RWPE1 (cell line): ENCODE measurements around the gene ADORA2A.

Experiments
- CTCF ChIA-PET: fragments of 350-600 bp; sonication (Branson Sonifier 250); formaldehyde crosslinking; extraction: SDS; loops from one replicate; lab custom pipeline; 2021; lab: Yijun Ruan, JAX
- POLR2A ChIA-PET: fragments of 400-600 bp; formaldehyde crosslinking; extraction: SDS; loops from one replicate; lab custom pipeline; 2020; ENCODE audit warnings: antibody characterized with exemption; ENCODE audit not compliant: low non-redundant PET; lab: Yijun Ruan, JAX
- DNase-seq: peaks from one replicate; pipeline ENCODE4 v3.0.0; 2012; ENCODE audit warnings: low spot score
- H3K27ac ChIP-seq: fragments of 450-650 bp; 2 replicates; pipeline ENCODE4 v1.5.1; 2017
- TF ChIP-seq, protein P1 (sequence below): fragments of 450-650 bp; conservative IDR thresholded peaks from 2 replicates; pipeline ENCODE4 v1.5.1; 2017; ENCODE audit warnings: low read depth, mild to moderate bottlenecking

Gene ADORA2A

DNA sequence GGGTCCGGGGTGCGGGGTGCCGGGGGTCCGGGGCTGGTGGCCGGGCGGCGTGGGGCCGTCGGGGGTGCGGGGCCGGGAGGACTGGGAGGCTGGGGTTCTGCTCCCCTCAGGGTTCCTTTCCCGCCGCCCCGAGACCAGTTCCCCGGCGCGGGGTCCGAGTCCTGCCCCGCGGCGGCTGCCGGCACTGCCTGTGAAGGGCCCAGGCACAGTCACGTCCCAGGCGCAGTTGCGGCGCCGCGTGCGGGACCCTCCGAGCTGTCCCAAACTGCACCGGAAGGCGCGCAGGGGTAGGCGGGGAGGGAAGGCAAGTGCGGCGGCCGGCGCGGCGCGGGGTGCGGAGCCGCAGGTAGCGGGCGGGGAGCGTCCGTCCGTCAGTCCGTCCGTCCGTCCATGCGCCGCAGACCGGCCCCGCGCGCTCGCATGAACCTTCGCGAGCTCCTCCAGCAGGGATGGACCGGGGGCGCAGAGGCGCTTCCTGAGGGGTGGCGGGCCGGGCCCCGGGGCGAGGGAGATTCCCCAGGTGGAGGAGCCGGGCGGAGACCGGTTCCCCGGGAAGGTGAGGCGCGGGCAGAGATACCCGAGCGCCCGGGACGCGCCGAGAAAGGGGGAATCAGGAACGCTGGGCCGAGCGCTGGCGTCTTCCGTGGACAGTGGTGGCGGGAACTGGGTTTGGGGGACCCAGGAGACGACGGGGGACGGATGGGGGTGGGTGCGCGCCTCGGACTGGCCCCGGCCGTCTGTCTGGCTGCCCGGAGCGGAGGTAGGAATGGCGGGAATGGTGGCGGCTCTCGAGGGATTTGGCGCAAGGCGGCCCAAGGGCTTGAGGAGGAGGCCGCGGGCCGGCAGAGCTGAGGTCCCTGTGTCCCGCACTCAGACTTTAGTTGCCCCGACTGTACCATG is 3.1 kb upstream of the ADORA2A start:
- TF ChIP-seq, protein P1, sequence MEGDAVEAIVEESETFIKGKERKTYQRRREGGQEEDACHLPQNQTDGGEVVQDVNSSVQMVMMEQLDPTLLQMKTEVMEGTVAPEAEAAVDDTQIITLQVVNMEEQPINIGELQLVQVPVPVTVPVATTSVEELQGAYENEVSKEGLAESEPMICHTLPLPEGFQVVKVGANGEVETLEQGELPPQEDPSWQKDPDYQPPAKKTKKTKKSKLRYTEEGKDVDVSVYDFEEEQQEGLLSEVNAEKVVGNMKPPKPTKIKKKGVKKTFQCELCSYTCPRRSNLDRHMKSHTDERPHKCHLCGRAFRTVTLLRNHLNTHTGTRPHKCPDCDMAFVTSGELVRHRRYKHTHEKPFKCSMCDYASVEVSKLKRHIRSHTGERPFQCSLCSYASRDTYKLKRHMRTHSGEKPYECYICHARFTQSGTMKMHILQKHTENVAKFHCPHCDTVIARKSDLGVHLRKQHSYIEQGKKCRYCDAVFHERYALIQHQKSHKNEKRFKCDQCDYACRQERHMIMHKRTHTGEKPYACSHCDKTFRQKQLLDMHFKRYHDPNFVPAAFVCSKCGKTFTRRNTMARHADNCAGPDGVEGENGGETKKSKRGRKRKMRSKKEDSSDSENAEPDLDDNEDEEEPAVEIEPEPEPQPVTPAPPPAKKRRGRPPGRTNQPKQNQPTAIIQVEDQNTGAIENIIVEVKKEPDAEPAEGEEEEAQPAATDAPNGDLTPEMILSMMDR = peak; percentile 28
- DNase-seq = no peak
- CTCF ChIA-PET = interaction anchor here (0.6 to 1.2 kb wide), 8 partner anchors 8 to 145 kb away, joined by 3 to 7 read pairs (median 4); no protein-coding TSS in a partner anchor
- POLR2A ChIA-PET = no interaction called here
- no peak overlapping the region for H3K27ac ChIP-seq

DNA sequence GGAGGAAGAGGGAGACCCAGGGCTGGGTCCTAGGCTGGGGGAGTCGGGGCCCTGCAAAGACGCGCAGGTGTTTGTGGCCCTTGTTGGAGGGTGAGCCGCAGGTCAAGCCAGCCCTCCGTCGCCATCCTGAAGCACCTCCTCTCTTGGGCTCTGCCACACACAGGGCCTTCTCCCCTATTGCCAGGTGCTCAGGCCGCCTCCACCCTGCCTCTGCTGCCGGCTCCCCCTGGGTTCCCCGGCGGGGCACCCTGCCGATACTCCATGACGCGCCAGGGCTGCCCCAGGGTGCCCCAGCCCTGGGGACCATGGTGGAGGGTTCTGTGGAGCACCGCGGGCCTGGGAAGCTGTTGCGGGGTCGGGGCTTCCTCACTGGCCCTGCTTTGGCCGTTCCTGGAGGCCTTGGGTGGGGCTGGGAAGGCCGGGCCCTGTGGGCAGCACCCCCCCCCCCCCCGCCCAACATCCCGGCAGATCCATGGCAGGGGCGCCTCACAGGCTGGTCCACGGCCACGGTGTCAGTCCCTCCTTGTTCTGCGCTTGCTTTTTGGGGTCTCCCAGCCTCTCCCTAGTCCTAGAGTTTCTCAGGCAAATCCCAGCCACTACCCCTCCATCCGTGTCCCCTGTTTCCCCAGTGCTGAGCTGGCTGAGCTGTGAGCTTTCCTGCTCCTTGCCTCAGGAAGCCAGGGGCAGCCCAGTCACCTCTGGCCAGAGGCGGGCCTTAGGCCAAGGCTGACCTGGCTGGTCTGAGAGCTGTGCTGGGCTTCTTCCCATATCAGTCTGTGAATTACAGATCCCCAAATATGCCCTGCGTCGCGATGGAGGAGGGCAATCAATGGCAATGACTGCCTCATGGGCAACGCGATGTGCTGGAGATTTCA is 2.3 kb upstream of the ADORA2A start:
- no peak overlapping the region for H3K27ac ChIP-seq
- no peak for DNase-seq
- POLR2A ChIA-PET = no interaction called here
- TF ChIP-seq, protein P1 = no peak
- CTCF ChIA-PET = no interaction called here

DNA sequence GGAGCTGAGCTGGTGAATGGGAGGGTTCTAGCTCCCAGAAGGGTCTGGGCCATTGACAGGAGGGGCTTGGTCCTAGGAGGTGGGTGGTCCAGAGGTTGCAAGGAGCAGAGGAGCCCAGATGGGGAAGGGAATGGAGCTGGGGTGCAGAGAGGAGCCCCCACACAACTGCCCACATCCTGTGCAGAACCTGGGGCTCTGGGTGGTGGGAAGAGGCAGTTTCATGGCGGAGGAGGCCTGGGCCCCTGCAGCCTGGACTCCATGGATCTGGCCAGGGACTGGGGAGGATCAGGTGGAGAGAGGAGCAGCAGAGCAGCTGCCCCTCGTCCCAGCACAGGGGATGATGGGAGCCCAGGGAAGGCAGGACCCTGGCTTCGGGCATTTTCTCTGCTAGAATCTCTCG is 963 bp upstream of the ADORA2A start:
- H3K27ac ChIP-seq = no peak overlapping the region
- DNase-seq = no peak
- POLR2A ChIA-PET = no interaction called here
- CTCF ChIA-PET = interaction anchor here (0.5 kb wide), 1 partner anchor 101 kb away, joined by 4 read pairs; no protein-coding TSS in a partner anchor
- TF ChIP-seq, protein P1 = no peak

DNA sequence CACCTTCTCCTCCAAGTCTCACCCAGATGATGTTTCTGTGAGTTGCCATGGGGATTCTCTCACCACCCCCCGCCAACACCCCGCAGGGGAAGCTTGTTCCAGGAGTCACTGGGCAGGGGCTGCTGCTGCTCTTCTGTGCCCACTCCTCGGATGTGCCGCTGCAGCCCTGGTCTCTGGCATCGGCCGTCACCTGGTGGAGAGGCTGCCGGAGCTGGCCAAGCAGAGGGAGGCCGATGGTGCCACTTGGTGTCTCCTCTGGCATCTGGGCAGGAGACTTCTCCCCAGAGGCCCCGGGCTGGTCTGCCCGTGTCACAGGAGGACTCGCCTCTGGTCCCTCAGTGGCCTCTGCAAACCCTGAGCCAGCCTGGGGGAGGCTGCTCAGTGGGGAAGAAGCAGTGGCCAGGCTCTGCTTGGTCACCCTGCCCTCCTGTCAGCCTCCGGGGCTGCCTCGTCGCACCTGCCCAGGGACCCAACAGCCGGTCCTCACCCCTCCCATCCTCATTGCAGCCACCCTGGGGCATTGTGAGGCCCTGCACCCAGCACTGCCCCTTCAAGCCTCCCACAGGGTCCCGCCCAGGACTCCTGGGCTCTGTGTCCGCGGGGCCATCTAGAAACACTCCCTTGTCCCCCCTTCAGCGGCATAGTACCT is 424 bp upstream of the ADORA2A start:
- POLR2A ChIA-PET = no interaction called here
- CTCF ChIA-PET = no interaction called here
- no peak for DNase-seq
- TF ChIP-seq, protein P1 = no peak
- H3K27ac ChIP-seq = no peak overlapping the region

DNA sequence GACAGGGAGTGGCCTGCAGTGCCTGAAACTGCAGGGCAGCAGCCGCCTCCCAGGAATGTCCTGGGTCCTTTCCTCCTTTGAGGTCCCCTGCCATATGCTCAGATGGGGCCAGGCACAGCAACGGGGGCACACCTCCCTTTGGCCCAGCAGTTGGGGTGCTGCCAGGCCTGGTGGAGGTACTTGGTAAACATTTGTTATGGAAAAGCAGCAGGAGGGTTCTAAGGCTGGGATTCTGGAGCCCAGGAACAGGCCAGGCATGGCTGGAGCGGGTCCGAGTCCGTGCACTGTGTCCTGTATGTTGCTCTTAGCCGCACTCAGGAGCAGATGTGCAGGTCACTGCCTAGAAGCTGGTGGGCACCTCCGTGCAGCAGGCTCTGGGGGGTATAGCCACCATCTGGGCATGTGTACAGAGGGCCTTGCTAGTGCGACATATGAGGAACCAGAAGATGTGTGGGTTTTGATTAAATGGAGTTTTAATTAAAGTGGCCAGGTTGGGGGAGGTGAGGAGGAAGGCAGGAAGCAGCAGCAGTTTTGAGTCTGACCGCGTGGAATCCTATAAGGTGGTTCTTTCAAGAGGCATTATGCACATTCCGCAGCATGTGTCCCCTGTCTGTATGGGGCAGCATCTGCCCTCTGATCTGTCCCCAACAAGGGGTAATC is 1.5 kb downstream of the ADORA2A start:
- no peak overlapping the region for H3K27ac ChIP-seq
- TF ChIP-seq, protein P1 = no peak
- CTCF ChIA-PET = no interaction called here
- DNase-seq = no peak
- POLR2A ChIA-PET = no interaction called here
